ENCODE data around the gene ZNF469. TPM values are rescaled to one million over a fixed set of nuclear protein-coding genes. Genes with fewer than 3 reads are reported as not detected.

Gene ZNF469
- total RNA-seq, 1 donor from 2014 or later = under 0.01 TPM

GRCh38 chr16:88421871-88422433, 39.2 kb downstream of the ZNF469 start:
- DNase-seq (ENCODE audit: low read depth) (no peak), FAIRE-seq (no peak)
- H3K4me3 ChIP-seq (ENCODE audit: low read depth, low read length) = no peak overlapping the region
- H3K36me3 ChIP-seq (ENCODE audit: control insufficient read depth, insufficient read depth, low read length) = no peaks in the 10 kb centered on the region
- no peaks in the 10 kb centered on the region for H3K27me3 ChIP-seq (ENCODE audit: control insufficient read depth, insufficient read depth, low read length)
- no peak for TF ChIP-seq CTCF (IDR thresholded peaks at IDR 0.05; ENCODE audit: insufficient read depth, low read length, severe bottlenecking)

- H3K36me3 ChIP-seq (ENCODE audit: control insufficient read depth, insufficient read depth, low read length) = no peaks in the 10 kb centered on the region
These were observed 40.1 kb downstream of the ZNF469 start for GRCh38 chr16:88422733-88423447.

GRCh38 chr16:88423448-88423850, 40.7 kb downstream of the ZNF469 start:
- H3K4me3 ChIP-seq (ENCODE audit: low read depth, low read length) = no peak overlapping the region
- no peak for FAIRE-seq
- H3K27me3 ChIP-seq (ENCODE audit: control insufficient read depth, insufficient read depth, low read length) = no peaks in the 10 kb centered on the region
- DNase-seq (ENCODE audit: low read depth) = no peak
- TF ChIP-seq CTCF (IDR thresholded peaks at IDR 0.05; ENCODE audit: insufficient read depth, low read length, severe bottlenecking) = no peak
- no peaks in the 10 kb centered on the region for H3K36me3 ChIP-seq (ENCODE audit: control insufficient read depth, insufficient read depth, low read length)

More at GRCh38 chr16:88422733-88423447, 40.1 kb downstream of the ZNF469 start:
- no peak for TF ChIP-seq CTCF (IDR thresholded peaks at IDR 0.05; ENCODE audit: insufficient read depth, low read length, severe bottlenecking)
- no peak overlapping the region for H3K4me3 ChIP-seq (ENCODE audit: low read depth, low read length)
- DNase-seq (ENCODE audit: low read depth) (no peak), FAIRE-seq (peak; percentile 70)
- no peaks in the 10 kb centered on the region for H3K27me3 ChIP-seq (ENCODE audit: control insufficient read depth, insufficient read depth, low read length)

- DNase-seq (ENCODE audit: low read depth) (peak; percentile 19), FAIRE-seq (no peak)
- Histone ChIP-seq H3K4me3 (ENCODE audit: low read depth, low read length) (no peak overlapping the region), H3K27me3 (ENCODE audit: control insufficient read depth, insufficient read depth, low read length) (no peaks in the 10 kb centered on the region), H3K36me3 (ENCODE audit: control insufficient read depth, insufficient read depth, low read length) (no peaks in the 10 kb centered on the region)
- TF ChIP-seq CTCF (IDR thresholded peaks at IDR 0.05; ENCODE audit: insufficient read depth, low read length, severe bottlenecking) = no peak
These were observed 42.0 kb downstream of the ZNF469 start for GRCh38 chr16:88424587-88425235.

- Histone ChIP-seq H3K27me3 (ENCODE audit: control insufficient read depth, insufficient read depth, low read length) (peaks cover 6% of the 10 kb centered on the region), H3K36me3 (ENCODE audit: control insufficient read depth, insufficient read depth, low read length) (no peaks in the 10 kb centered on the region), H3K4me3 (ENCODE audit: low read depth, low read length) (no peak overlapping the region)
- no peak for TF ChIP-seq CTCF (IDR thresholded peaks at IDR 0.05; ENCODE audit: insufficient read depth, low read length, severe bottlenecking)
- FAIRE-seq = no peak
- no peak for DNase-seq (ENCODE audit: low read depth)
These were observed 43.3 kb downstream of the ZNF469 start for GRCh38 chr16:88426018-88426417.

Data from bronchial epithelial cell (primary cell).